ENCODE measurements around the gene POLG. TPM values are rescaled to one million over a fixed set of nuclear protein-coding genes. Genes with fewer than 3 reads are reported as not detected.

Gene POLG
- total and polyA plus RNA-seq, 4 donors = 36.7 to 84.9 (median 45.3) TPM

DNA sequence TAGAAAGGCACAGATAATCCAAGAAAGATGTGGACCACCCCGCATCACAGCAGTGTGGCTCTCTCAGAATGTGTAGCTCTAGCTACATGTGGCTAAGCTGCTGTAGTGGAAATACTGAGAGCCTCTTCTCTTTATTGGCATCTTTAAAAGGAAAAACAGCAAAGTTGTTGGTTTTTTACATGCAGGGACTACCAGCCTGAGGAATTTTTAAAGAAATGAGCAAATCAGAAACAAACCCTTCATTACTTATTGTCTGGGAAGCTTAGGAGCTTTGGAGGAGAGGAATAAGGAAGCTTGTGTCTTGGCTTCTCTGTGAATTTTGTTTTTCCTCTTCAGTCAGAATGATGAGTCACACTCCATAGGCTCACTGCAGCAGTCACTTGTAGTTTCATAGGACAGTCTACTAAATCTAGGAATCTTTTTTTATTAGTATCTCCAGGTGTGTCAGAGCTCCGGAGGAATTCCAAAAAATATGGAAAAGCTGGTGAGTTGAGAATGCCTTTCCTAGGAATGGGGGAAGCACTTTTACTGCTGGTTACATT is 27.5 kb downstream of the POLG start:
- WGBS, 2 donors = 97% methylated on average over 2 of the region's 2 CpGs
- no peaks in the 10 kb centered on the region for H3K9me3 ChIP-seq (ENCODE audit: control insufficient read depth in 4 of 4, insufficient read depth in 3 of 4, low read length in 3 of 4)
- no peaks in the 10 kb centered on the region for H3K27me3 ChIP-seq (ENCODE audit: control insufficient read depth in 3 of 3, insufficient read depth in 3 of 3, low read length in 2 of 3)
- DNase-seq (no peak), ATAC-seq (ENCODE audit: insufficient read depth, low FRiP score) (no peak)
- H3K36me3 ChIP-seq (ENCODE audit: control insufficient read depth in 4 of 4, insufficient read depth in 4 of 4, low read length in 4 of 4) = peaks cover 0 to 33% (median 7%) of the 10 kb centered on the region in 4 donors
- H3K27ac ChIP-seq (ENCODE audit: low read depth in 1 of 2, low read length in 1 of 2) = no peak overlapping the region
- no peak overlapping the region for H3K4me3 ChIP-seq
- H3K9ac ChIP-seq (ENCODE audit: insufficient read depth in 1 of 2, low read length in 2 of 2) = no peak overlapping the region
- H3K4me1 ChIP-seq (ENCODE audit: control insufficient read depth in 5 of 5, insufficient read depth in 5 of 5, low read length in 5 of 5) = peaks cover 0 to 5% (median 0%) of the 10 kb centered on the region in 5 donors
- TF ChIP-seq, protein P1, sequence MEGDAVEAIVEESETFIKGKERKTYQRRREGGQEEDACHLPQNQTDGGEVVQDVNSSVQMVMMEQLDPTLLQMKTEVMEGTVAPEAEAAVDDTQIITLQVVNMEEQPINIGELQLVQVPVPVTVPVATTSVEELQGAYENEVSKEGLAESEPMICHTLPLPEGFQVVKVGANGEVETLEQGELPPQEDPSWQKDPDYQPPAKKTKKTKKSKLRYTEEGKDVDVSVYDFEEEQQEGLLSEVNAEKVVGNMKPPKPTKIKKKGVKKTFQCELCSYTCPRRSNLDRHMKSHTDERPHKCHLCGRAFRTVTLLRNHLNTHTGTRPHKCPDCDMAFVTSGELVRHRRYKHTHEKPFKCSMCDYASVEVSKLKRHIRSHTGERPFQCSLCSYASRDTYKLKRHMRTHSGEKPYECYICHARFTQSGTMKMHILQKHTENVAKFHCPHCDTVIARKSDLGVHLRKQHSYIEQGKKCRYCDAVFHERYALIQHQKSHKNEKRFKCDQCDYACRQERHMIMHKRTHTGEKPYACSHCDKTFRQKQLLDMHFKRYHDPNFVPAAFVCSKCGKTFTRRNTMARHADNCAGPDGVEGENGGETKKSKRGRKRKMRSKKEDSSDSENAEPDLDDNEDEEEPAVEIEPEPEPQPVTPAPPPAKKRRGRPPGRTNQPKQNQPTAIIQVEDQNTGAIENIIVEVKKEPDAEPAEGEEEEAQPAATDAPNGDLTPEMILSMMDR (IDR thresholded peaks at IDR 0.05; ENCODE audit: control extremely low read depth, extremely low read depth) = no peak

DNA sequence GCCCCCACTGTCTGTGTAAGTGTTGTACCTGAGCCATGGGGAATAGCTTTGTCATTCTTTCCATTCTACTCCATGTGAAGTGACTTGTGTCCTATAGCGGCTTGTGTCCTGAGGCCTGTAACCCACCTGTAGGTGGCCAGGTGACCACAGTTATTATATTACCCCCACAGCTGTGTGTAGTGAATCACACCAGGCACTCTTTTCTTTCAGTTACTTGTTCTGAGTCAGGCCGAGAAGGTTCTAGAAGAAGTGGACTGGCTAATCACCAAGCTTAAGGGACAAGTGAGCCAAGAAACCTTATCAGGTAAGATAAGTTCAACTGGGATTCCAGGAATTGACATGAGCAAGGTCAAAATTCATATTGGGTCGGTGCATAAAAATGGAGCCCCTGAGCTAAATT is 29.2 kb downstream of the POLG start:
- peaks cover 0 to 5% (median 0%) of the 10 kb centered on the region in 5 donors for H3K4me1 ChIP-seq (ENCODE audit: control insufficient read depth in 5 of 5, insufficient read depth in 5 of 5, low read length in 5 of 5)
- no peak for DNase-seq
- 95 to 98% methylated on average over 3 of the region's 3 CpGs for WGBS, 2 donors
- H3K9me3 ChIP-seq (ENCODE audit: control insufficient read depth in 4 of 4, insufficient read depth in 3 of 4, low read length in 3 of 4) = no peaks in the 10 kb centered on the region
- H3K27ac ChIP-seq (ENCODE audit: low read depth in 1 of 2, low read length in 1 of 2) = no peak overlapping the region
- no peak overlapping the region for H3K4me3 ChIP-seq
- no peak overlapping the region for H3K9ac ChIP-seq (ENCODE audit: insufficient read depth in 1 of 2, low read length in 2 of 2)
- peaks cover 0 to 36% (median 9%) of the 10 kb centered on the region in 4 donors for H3K36me3 ChIP-seq (ENCODE audit: control insufficient read depth in 4 of 4, insufficient read depth in 4 of 4, low read length in 4 of 4)
- ATAC-seq (ENCODE audit: insufficient read depth, low FRiP score) = no peak
- TF ChIP-seq, protein P1 (IDR thresholded peaks at IDR 0.05; ENCODE audit: control extremely low read depth, extremely low read depth) = no peak
- no peaks in the 10 kb centered on the region for H3K27me3 ChIP-seq (ENCODE audit: control insufficient read depth in 3 of 3, insufficient read depth in 3 of 3, low read length in 2 of 3)

DNA sequence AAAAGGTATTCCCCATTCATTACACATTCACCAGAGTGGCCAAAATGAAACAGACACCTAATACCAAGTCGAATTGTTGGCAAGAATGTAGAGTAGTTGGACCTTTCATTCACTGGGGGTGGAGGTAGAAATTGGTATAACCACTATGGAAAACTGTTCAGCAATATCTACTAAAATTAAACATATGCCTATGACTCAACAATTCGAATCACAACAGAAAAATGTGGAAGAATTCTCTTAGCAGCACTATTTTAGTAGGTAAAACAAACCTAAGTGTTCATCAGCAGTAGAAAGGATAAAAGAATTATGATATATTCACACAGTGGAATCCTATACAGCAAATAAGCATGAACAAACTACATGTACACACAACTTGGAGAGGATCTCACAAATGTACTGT is 30.6 kb downstream of the POLG start:
- no peak overlapping the region for H3K27ac ChIP-seq (ENCODE audit: low read depth in 1 of 2, low read length in 1 of 2)
- ATAC-seq (ENCODE audit: insufficient read depth, low FRiP score) (no peak), DNase-seq (no peak)
- WGBS, 2 donors = 93 to 97% methylated on average over 2 of the region's 2 CpGs
- H3K27me3 ChIP-seq (ENCODE audit: control insufficient read depth in 3 of 3, insufficient read depth in 3 of 3, low read length in 2 of 3) = no peaks in the 10 kb centered on the region
- peaks cover 0 to 5% (median 0%) of the 10 kb centered on the region in 5 donors for H3K4me1 ChIP-seq (ENCODE audit: control insufficient read depth in 5 of 5, insufficient read depth in 5 of 5, low read length in 5 of 5)
- H3K9ac ChIP-seq (ENCODE audit: insufficient read depth in 1 of 2, low read length in 2 of 2) = no peak overlapping the region
- no peaks in the 10 kb centered on the region for H3K9me3 ChIP-seq (ENCODE audit: control insufficient read depth in 4 of 4, insufficient read depth in 3 of 4, low read length in 3 of 4)
- H3K4me3 ChIP-seq = no peak overlapping the region
- TF ChIP-seq, protein P1 (IDR thresholded peaks at IDR 0.05; ENCODE audit: control extremely low read depth, extremely low read depth) = no peak
- peaks cover 0 to 35% (median 9%) of the 10 kb centered on the region in 4 donors for H3K36me3 ChIP-seq (ENCODE audit: control insufficient read depth in 4 of 4, insufficient read depth in 4 of 4, low read length in 4 of 4)
